SK-N-SH (cell line): ENCODE data around the gene FJX1.

Experiments
- CTCF ChIP-seq: fragments of 200-600 bp; sonication (generic); IDR thresholded peaks from 2 replicates; pipeline ENCODE4 v1.6.1; 2017; ENCODE audit warnings: antibody characterized with exemption, mild to moderate bottlenecking, moderate library complexity
- EP300 ChIP-seq, 2 experiments: IDR thresholded peaks; 2 replicates each; pipeline versions ENCODE4 v1.4.0 to v1.6.1; 2012; ENCODE audit warnings: borderline replicate concordance in 1 of 2, low read depth in 1 of 2, low read length in 1 of 2
- GATA2 ChIP-seq: sonication (generic); formaldehyde crosslinking; IDR thresholded peaks from 2 replicates; pipeline ENCODE4 v1.5.0; 2020; ENCODE audit warnings: mild to moderate bottlenecking, missing genetic modification reagents
- MAX ChIP-seq: IDR thresholded peaks from 2 replicates; pipeline ENCODE4 v1.4.0; 2012; ENCODE audit warnings: low read depth
- PBX3 ChIP-seq: IDR thresholded peaks from 2 replicates; pipeline ENCODE4; 2012
- POLR2AphosphoS5 ChIP-seq: IDR thresholded peaks from 2 replicates; pipeline ENCODE4 v1.6.1; 2012; ENCODE audit warnings: low read depth, low read length
- RAD21 ChIP-seq: IDR thresholded peaks from 2 replicates; pipeline ENCODE4 v1.6.1; 2012; ENCODE audit warnings: mild to moderate bottlenecking, low read length
- RCOR1 ChIP-seq: fragments of 150-350 bp; IDR thresholded peaks from 2 replicates; pipeline ENCODE4 v1.6.1; 2017; ENCODE audit warnings: antibody characterized with exemption, low read length
- REST ChIP-seq: IDR thresholded peaks from 2 replicates; pipeline ENCODE4 v1.6.1; 2012; ENCODE audit warnings: mild to moderate bottlenecking, low read depth, low read length, moderate library complexity
- TCF12 ChIP-seq: IDR thresholded peaks from 2 replicates; pipeline ENCODE4 v1.4.0; 2012
- USF2 ChIP-seq: fragments of 150-350 bp; IDR thresholded peaks from 2 replicates; pipeline ENCODE4 v1.6.1; 2017; ENCODE audit warnings: antibody characterized with exemption, low read length, low read depth, borderline replicate concordance

- TF ChIP-seq REST (no peak), PBX3 (no peak), EP300 (IDR thresholded peaks at IDR 0.05; ENCODE audit: borderline replicate concordance in 1 of 2, low read depth in 1 of 2, low read length in 1 of 2) (no peak), CTCF (no peak), RAD21 (no peak), POLR2AphosphoS5 (no peak), USF2 (no peak), MAX (no peak), RCOR1 (no peak), TCF12 (no peak), GATA2 (CRISPR knock-in tag) (no peak)
These were observed 2.5 kb downstream of the FJX1 start for GRCh38 chr11:35620795-35621194.
